ENCODE data around the gene MUC7. TPM values are rescaled to one million over a fixed set of nuclear protein-coding genes. Genes with fewer than 3 reads are reported as not detected.
A peak's percentile ranks its signal among the peaks of the same experiment; 100 is the strongest.

The MUC7 gene
- total and polyA plus RNA-seq, 2 of the 13 experiments (the other 11 are each of a cell fraction or from before 2014, with no cell fraction given), result 0.03 TPM; not detected in 1

DNA sequence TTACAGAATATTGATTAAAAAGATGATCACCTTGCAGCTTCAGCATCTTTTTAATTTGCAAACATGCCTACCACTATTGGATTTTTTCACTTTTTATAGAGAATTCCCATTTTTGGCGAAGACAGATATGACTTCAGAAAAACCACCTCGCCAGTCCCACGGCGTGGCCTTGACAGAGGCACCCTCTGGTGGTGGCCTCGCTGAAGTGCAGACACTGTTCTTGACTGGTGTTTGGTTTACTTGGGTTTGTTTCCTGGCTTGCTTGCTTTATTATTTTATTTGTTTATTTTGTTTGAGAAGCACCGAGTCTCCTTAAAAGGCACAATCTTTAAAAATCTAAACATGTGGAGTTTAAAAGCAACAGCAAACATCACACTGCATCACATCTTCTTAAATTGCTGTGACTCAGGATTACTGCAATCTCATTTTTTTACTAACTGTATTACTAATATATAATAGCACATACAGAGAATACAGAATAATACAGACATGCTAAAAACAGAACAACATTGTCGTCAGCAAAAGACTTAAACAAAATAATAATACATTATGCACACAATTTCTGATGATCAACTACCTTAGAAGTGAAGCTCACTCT lies 33.3 kb downstream of the MUC7 start (continued):
- TF ChIP-seq, protein P1, sequence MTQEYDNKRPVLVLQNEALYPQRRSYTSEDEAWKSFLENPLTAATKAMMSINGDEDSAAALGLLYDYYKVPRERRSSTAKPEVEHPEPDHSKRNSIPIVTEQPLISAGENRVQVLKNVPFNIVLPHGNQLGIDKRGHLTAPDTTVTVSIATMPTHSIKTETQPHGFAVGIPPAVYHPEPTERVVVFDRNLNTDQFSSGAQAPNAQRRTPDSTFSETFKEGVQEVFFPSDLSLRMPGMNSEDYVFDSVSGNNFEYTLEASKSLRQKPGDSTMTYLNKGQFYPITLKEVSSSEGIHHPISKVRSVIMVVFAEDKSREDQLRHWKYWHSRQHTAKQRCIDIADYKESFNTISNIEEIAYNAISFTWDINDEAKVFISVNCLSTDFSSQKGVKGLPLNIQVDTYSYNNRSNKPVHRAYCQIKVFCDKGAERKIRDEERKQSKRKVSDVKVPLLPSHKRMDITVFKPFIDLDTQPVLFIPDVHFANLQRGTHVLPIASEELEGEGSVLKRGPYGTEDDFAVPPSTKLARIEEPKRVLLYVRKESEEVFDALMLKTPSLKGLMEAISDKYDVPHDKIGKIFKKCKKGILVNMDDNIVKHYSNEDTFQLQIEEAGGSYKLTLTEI (CRISPR knock-in tag; conservative IDR thresholded peaks at IDR 0.05), result no peak
- TF ChIP-seq ZNF773 (CRISPR knock-in tag; IDR thresholded peaks at IDR 0.05; ENCODE audit: borderline replicate concordance) (no peak), STAG1 (CRISPR knock-in tag; IDR thresholded peaks at IDR 0.05) (peak; percentile 97), GATAD2A (CRISPR knock-in tag; IDR thresholded peaks at IDR 0.05) (peak; percentile 48; the same call in 1 of the 2 replicates), ZNF766 (CRISPR knock-in tag; IDR thresholded peaks at IDR 0.05; ENCODE audit: borderline replicate concordance) (no peak), ZNF547 (CRISPR knock-in tag; IDR thresholded peaks at IDR 0.05) (no peak), PAX8 (CRISPR knock-in tag; IDR thresholded peaks at IDR 0.05; ENCODE audit: borderline replicate concordance) (no peak), TSC22D2 (CRISPR knock-in tag; IDR thresholded peaks at IDR 0.05; ENCODE audit: borderline replicate concordance) (0 out of 2 replicates have a peak, but pooled peaks have one; percentile 33), ZMYM4 (CRISPR knock-in tag; IDR thresholded peaks at IDR 0.05) (peak; percentile 63), RNF2 (conservative IDR thresholded peaks at IDR 0.05; ENCODE audit: low read depth) (no peak), SMC3 (IDR thresholded peaks at IDR 0.05; ENCODE audit: low read length) (peak; percentile 85), RAD21 (CRISPR knock-in tag; IDR thresholded peaks at IDR 0.05) (peak; percentile 84), THAP11 (CRISPR knock-in tag; IDR thresholded peaks at IDR 0.05) (no peak), BCL6 (CRISPR knock-in tag; IDR thresholded peaks at IDR 0.05) (peak; percentile 35), ZNF180 (CRISPR knock-in tag; IDR thresholded peaks at IDR 0.05; ENCODE audit: borderline replicate concordance, low read depth) (no peak), SRF (IDR thresholded peaks at IDR 0.05; ENCODE audit: low read depth, low read length) (0 out of 2 replicates have a peak, but pooled peaks have one; percentile 27), FOSL2 (CRISPR knock-in tag; IDR thresholded peaks at IDR 0.05) (0 out of 2 replicates have a peak, but pooled peaks have one; percentile 16), KDM2A (CRISPR knock-in tag; IDR thresholded peaks at IDR 0.05; ENCODE audit: borderline replicate concordance, low read depth) (peak; percentile 71; the same call in 1 of the 2 replicates), ELF1 (CRISPR knock-in tag; IDR thresholded peaks at IDR 0.05) (no peak), SALL1 (CRISPR knock-in tag; IDR thresholded peaks at IDR 0.05) (peak; percentile 53), NR2F6 (IDR thresholded peaks at IDR 0.05) (no peak), NR2F6 (CRISPR knock-in tag; IDR thresholded peaks at IDR 0.05) (no peak), RBM39 (IDR thresholded peaks at IDR 0.05; ENCODE audit: low read depth, low read length, poor library complexity, severe bottlenecking) (no peak), MIXL1 (CRISPR knock-in tag; IDR thresholded peaks at IDR 0.05) (0 out of 2 replicates have a peak, but pooled peaks have one; percentile 26), ZNF431 (CRISPR knock-in tag; IDR thresholded peaks at IDR 0.05; ENCODE audit: borderline replicate concordance, low read depth) (no peak), CBX5 (CRISPR knock-in tag; IDR thresholded peaks at IDR 0.05; ENCODE audit: borderline replicate concordance) (0 out of 2 replicates have a peak, but pooled peaks have one; percentile 42), ARHGAP35 (CRISPR knock-in tag; IDR thresholded peaks at IDR 0.05; ENCODE audit: borderline replicate concordance) (no peak)
- TF ChIP-seq, protein P2, sequence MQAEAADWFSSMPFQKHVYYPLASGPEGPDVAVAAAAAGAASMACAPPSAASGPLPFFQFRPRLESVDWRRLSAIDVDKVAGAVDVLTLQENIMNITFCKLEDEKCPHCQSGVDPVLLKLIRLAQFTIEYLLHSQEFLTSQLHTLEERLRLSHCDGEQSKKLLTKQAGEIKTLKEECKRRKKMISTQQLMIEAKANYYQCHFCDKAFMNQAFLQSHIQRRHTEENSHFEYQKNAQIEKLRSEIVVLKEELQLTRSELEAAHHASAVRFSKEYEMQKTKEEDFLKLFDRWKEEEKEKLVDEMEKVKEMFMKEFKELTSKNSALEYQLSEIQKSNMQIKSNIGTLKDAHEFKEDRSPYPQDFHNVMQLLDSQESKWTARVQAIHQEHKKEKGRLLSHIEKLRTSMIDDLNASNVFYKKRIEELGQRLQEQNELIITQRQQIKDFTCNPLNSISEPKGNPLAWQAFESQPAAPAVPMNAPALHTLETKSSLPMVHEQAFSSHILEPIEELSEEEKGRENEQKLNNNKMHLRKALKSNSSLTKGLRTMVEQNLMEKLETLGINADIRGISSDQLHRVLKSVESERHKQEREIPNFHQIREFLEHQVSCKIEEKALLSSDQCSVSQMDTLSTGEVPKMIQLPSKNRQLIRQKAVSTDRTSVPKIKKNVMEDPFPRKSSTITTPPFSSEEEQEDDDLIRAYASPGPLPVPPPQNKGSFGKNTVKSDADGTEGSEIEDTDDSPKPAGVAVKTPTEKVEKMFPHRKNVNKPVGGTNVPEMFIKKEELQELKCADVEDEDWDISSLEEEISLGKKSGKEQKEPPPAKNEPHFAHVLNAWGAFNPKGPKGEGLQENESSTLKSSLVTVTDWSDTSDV (CRISPR knock-in tag; IDR thresholded peaks at IDR 0.05), result no peak

All from HepG2 (cell line).